Measurements from ENCODE around the gene PRRT1B. TPM values are rescaled to one million over a fixed set of nuclear protein-coding genes. Genes with fewer than 3 reads are reported as not detected.

Gene PRRT1B
- total and polyA plus RNA-seq, 2 donors (not counting 1 experiment from before 2014, with no cell fraction given): not detected

DNA sequence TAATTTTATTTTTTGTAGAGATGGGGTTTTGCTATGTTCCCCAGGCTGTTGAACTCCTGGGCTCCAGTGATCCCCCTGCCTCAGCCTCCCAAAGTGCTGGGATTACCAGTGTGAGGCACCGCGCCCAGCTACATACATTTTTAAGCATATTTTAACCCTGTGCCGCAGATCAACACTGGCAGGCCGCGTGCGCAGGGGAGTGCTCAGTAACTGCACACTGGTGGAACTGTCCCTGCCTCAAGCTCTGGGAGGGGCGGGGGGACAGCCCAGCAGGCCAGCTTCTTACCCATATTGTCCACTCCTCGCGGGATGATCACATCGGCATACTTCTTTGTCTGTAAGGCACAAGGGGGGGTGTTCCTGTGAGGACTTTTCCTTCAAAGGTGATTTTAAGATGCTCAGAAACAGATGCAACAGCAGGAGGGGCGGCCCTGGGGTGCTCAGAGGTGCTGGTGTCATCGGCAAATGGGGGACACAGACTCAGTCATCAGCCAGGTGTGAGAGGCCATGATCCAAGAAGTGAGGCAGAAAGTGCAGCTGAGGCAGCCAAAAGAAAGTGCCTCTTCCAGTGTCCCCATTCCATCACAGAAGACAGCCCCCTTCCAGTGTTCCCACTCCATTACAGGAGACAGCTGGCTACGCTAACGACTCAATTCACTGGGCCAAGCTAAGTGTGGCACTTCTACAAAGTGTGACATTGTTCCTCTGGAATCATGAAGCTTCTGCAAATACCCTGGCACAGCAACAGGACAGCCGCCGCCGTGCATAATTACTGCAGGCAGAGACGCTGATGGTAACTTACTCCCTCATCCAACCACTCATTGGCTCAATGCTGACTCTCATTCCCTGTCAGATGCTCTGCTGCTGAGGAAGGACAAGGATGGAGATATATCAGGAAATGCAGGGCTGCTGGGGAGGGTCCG, 19.4 kb upstream of the PRRT1B start:
- peaks cover 11% of the 10 kb centered on the region for H3K79me2 ChIP-seq (ENCODE audit: control insufficient read depth, insufficient read depth, low read length)
- no peaks in the 10 kb centered on the region for H3K9me3 ChIP-seq (ENCODE audit: control insufficient read depth, insufficient read depth, low read depth, low read length)
- H3K4me2 ChIP-seq (ENCODE audit: extremely low read depth, insufficient read depth, low read length): no peak overlapping the region
- no peak overlapping the region for H3K27ac ChIP-seq (ENCODE audit: insufficient read depth, low read length)
- TF ChIP-seq, protein P1, sequence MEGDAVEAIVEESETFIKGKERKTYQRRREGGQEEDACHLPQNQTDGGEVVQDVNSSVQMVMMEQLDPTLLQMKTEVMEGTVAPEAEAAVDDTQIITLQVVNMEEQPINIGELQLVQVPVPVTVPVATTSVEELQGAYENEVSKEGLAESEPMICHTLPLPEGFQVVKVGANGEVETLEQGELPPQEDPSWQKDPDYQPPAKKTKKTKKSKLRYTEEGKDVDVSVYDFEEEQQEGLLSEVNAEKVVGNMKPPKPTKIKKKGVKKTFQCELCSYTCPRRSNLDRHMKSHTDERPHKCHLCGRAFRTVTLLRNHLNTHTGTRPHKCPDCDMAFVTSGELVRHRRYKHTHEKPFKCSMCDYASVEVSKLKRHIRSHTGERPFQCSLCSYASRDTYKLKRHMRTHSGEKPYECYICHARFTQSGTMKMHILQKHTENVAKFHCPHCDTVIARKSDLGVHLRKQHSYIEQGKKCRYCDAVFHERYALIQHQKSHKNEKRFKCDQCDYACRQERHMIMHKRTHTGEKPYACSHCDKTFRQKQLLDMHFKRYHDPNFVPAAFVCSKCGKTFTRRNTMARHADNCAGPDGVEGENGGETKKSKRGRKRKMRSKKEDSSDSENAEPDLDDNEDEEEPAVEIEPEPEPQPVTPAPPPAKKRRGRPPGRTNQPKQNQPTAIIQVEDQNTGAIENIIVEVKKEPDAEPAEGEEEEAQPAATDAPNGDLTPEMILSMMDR (conservative IDR thresholded peaks at IDR 0.05 in 1 of 2, IDR thresholded peaks at IDR 0.05 in 1 of 2; ENCODE audit: low read depth in 1 of 2, low read length in 2 of 2): no peak
- TF ChIP-seq EZH2 (IDR thresholded peaks at IDR 0.05; ENCODE audit: low read length, missing control alignments): no peak
- peaks cover 32% of the 10 kb centered on the region for H3K36me3 ChIP-seq (ENCODE audit: control insufficient read depth, insufficient read depth, low read length)
- peaks cover 2% of the 10 kb centered on the region for H3K4me1 ChIP-seq (ENCODE audit: control insufficient read depth, extremely low read depth, insufficient read depth, low read length)
- DNase-seq (ENCODE audit: low read depth in 2 of 2): no peak
- H4K20me1 ChIP-seq (ENCODE audit: control insufficient read depth, extremely low read depth, insufficient read depth, low read length): no peaks in the 10 kb centered on the region
- no peak overlapping the region for H3K9ac ChIP-seq (ENCODE audit: insufficient read depth, low read length)
- H3K4me3 ChIP-seq (replicated peaks in 1 of 4; ENCODE audit: control extremely low read depth in 1 of 4, insufficient read depth in 1 of 4, low read depth in 3 of 4, low read length in 4 of 4): no peak overlapping the region
- H3K27me3 ChIP-seq (ENCODE audit: control insufficient read depth, insufficient read depth, low read length): no peaks in the 10 kb centered on the region
- no peak overlapping the region for H2AFZ ChIP-seq (ENCODE audit: low read length)

DNA sequence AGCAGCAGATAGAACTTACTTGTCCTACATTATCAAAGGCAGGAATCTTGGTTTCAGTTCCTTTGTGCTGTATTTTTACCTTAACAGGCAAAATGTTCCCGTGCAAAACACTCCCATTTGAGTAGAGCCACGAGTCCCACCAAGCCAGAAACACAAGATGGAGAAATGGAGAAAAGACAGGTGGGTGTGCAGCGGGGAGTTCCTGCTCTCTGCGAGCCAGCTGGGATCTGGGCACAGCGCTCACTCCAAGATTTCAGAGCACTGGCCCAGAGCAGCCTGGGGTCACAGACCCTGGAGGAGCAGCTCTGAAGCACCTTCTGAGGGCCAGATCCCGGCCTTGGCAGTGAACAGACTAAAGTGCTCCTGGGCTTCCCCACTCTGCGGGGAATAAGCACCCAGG, 17.1 kb upstream of the PRRT1B start:
- Histone ChIP-seq H2AFZ (ENCODE audit: low read length) (no peak overlapping the region), H3K9me3 (ENCODE audit: control insufficient read depth, insufficient read depth, low read depth, low read length) (no peaks in the 10 kb centered on the region), H4K20me1 (ENCODE audit: control insufficient read depth, extremely low read depth, insufficient read depth, low read length) (no peaks in the 10 kb centered on the region), H3K4me2 (ENCODE audit: extremely low read depth, insufficient read depth, low read length) (no peak overlapping the region), H3K9ac (ENCODE audit: insufficient read depth, low read length) (no peak overlapping the region), H3K79me2 (ENCODE audit: control insufficient read depth, insufficient read depth, low read length) (peaks cover 12% of the 10 kb centered on the region), H3K36me3 (ENCODE audit: control insufficient read depth, insufficient read depth, low read length) (peaks cover 26% of the 10 kb centered on the region), H3K27ac (ENCODE audit: insufficient read depth, low read length) (no peak overlapping the region), H3K27me3 (ENCODE audit: control insufficient read depth, insufficient read depth, low read length) (no peaks in the 10 kb centered on the region), H3K4me3 (replicated peaks in 1 of 4; ENCODE audit: control extremely low read depth in 1 of 4, insufficient read depth in 1 of 4, low read depth in 3 of 4, low read length in 4 of 4) (no peak overlapping the region), H3K4me1 (ENCODE audit: control insufficient read depth, extremely low read depth, insufficient read depth, low read length) (peaks cover 2% of the 10 kb centered on the region)
- DNase-seq (ENCODE audit: low read depth in 2 of 2): no peak
- no peak for TF ChIP-seq EZH2 (IDR thresholded peaks at IDR 0.05; ENCODE audit: low read length, missing control alignments)
- TF ChIP-seq, protein P1 (conservative IDR thresholded peaks at IDR 0.05 in 1 of 2, IDR thresholded peaks at IDR 0.05 in 1 of 2; ENCODE audit: low read depth in 1 of 2, low read length in 2 of 2): no peak

DNA sequence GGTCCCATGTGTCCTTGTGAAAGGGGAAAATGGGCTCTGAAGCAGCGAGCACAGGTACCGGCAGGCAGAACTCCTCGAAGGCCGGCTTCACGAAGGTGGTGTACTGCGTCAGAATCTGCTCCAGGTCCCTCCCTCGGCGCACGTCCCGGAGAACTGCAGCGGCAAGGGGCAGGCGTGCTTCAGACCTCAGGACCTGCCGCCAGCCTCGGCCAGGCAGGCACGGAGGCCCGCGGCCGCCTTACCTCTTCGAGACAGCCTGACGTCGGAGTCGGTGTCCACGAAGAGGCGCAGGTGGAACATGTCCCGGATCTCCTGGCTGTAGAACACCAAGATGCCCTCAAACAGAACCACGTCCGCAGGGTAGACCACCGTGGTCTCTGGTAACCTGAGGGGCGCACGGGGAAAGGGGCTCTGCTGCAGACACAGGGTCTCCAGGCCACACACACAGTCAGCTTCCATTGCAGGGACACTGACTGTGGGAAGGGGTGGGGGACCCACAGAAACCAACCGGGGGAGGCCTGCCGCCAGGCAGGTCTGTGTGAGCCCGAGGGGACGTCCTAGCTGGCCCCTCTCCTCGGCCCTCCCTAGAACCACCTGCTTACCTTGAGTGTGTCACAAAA, 16.3 kb upstream of the PRRT1B start:
- Histone ChIP-seq H3K4me2 (ENCODE audit: extremely low read depth, insufficient read depth, low read length) (no peak overlapping the region), H4K20me1 (ENCODE audit: control insufficient read depth, extremely low read depth, insufficient read depth, low read length) (no peaks in the 10 kb centered on the region), H3K79me2 (ENCODE audit: control insufficient read depth, insufficient read depth, low read length) (peaks cover 12% of the 10 kb centered on the region), H3K9me3 (ENCODE audit: control insufficient read depth, insufficient read depth, low read depth, low read length) (no peaks in the 10 kb centered on the region), H3K9ac (ENCODE audit: insufficient read depth, low read length) (no peak overlapping the region), H3K4me1 (ENCODE audit: control insufficient read depth, extremely low read depth, insufficient read depth, low read length) (peaks cover 2% of the 10 kb centered on the region), H3K27me3 (ENCODE audit: control insufficient read depth, insufficient read depth, low read length) (no peaks in the 10 kb centered on the region), H2AFZ (ENCODE audit: low read length) (no peak overlapping the region), H3K27ac (ENCODE audit: insufficient read depth, low read length) (no peak overlapping the region), H3K36me3 (ENCODE audit: control insufficient read depth, insufficient read depth, low read length) (peaks cover 24% of the 10 kb centered on the region), H3K4me3 (replicated peaks in 1 of 4; ENCODE audit: control extremely low read depth in 1 of 4, insufficient read depth in 1 of 4, low read depth in 3 of 4, low read length in 4 of 4) (no peak overlapping the region)
- TF ChIP-seq EZH2 (IDR thresholded peaks at IDR 0.05; ENCODE audit: low read length, missing control alignments): no peak
- TF ChIP-seq, protein P1 (conservative IDR thresholded peaks at IDR 0.05 in 1 of 2, IDR thresholded peaks at IDR 0.05 in 1 of 2; ENCODE audit: low read depth in 1 of 2, low read length in 2 of 2): no peak
- no peak for DNase-seq (ENCODE audit: low read depth in 2 of 2)

All from fibroblast of lung (primary cell).